Heart left ventricle (tissue), 16 donors: ENCODE measurements around the gene SEPTIN5. TPM values are rescaled to one million over a fixed set of nuclear protein-coding genes. Genes with fewer than 3 reads are reported as not detected.

Experiments used
- ATAC-seq, 4 donors: fragments of 200-7000 bp; cut with Tn5 transposase; one replicate each; pipeline ENCODE4 v1.9.1; 2020 to 2022; ENCODE audit warnings: moderate library complexity in 4 of 4, mild to moderate bottlenecking in 3 of 4, moderate number of reproducible peaks in 1 of 4
- DNase-seq, 5 donors: peaks; one replicate each; pipeline ENCODE4 v3.0.0-alpha.2; 2020
- H3K27ac ChIP-seq, 12 donors: fragments of 200-600 bp; sonication (generic) in 4 of 12; one replicate each; pipeline versions ENCODE4 v1.5.0 to v1.8.0; 2016 to 2022; ENCODE audit warnings: mild to moderate bottlenecking in 2 of 12
- H3K27me3 ChIP-seq, 9 donors: fragments of 200-600 bp; sonication (generic) in 2 of 9; one replicate each; pipeline versions ENCODE4 v1.5.1 to v1.8.0; 2016 to 2022; ENCODE audit warnings: mild to moderate bottlenecking in 3 of 9
- H3K36me3 ChIP-seq, 9 donors: fragments of 200-600 bp; sonication (generic) in 2 of 9; one replicate each; pipeline versions ENCODE4 v1.5.0 to v1.8.0; 2018 to 2022; ENCODE audit warnings: mild to moderate bottlenecking in 2 of 9
- H3K4me1 ChIP-seq, 12 donors: fragments of 200-600 bp; sonication (generic) in 4 of 12; one replicate each; pipeline versions ENCODE4 v1.5.0 to v1.8.0; 2016 to 2022; ENCODE audit warnings: mild to moderate bottlenecking in 3 of 12
- H3K4me3 ChIP-seq, 12 donors: fragments of 200-600 bp; sonication (generic) in 4 of 12; one replicate each; pipeline versions ENCODE4 v1.5.0 to v1.8.0; 2017 to 2022; ENCODE audit warnings: mild to moderate bottlenecking in 9 of 12, moderate library complexity in 4 of 12
- H3K9me3 ChIP-seq, 12 donors: fragments of 200-600 bp; sonication (generic) in 4 of 12; one replicate each; pipeline versions ENCODE4 v1.5.0 to v1.8.0; 2016 to 2022; ENCODE audit warnings: mild to moderate bottlenecking in 1 of 12
- CTCF ChIP-seq, 12 donors: fragments of 200-600 bp; sonication (generic) in 4 of 12; IDR thresholded peaks; one replicate each; pipeline versions ENCODE4 v1.5.0 to v1.8.0; 2018 to 2022; ENCODE audit warnings: antibody characterized with exemption in 12 of 12, mild to moderate bottlenecking in 5 of 12
- POLR2A ChIP-seq, 2 donors: fragments of 450-650 bp; IDR thresholded peaks; one replicate each; pipeline ENCODE4 v1.6.1; 2017; ENCODE audit warnings: antibody characterized with exemption in 2 of 2, mild to moderate bottlenecking in 2 of 2, moderate library complexity in 2 of 2
- WGBS, 4 donors: extraction: QIAGEN DNeasy Blood & Tissue Kit in 2 of 4; methylation state at CpG; one replicate each; pipeline versions ENCODE4 v1.1.5 to v1.1.7; 2013 to 2018; 5-methylcytosine and 5-hydroxymethylcytosine counted together
- intact Hi-C, 10 donors: fragments of 100-400 bp; cut with DNase I; formaldehyde crosslinking; loops; one replicate each; pipeline versions ENCODE4 v1.11.1 to v1.14.2; 2022
- polyA plus RNA-seq, 2 donors: library from polyadenylated mRNA; stranded (reverse); fragments of 200-250 nt; gene quantifications; one replicate each; pipeline ENCODE4 v1.2.3, GENCODE V29; 2013
- total RNA-seq, 9 donors: library from RNA; depleted of rRNA in 2 of 9; stranded (reverse); fragments of >200 nt in 2 of 9; fragmentation: NEBNext Ultra II Directional in 3 of 9; extraction: Animal tissue kit (Norgen Biotek cat#: 25700) in 3 of 9; gene quantifications; one replicate each; pipeline versions ENCODE4 v1.1.0 to v1.2.4, GENCODE V29; 2016 to 2023
- donor health status: ischemic (EF 13 %, LVEDD 7.1; RV severe dilation, severe dysfunction).
- donor health status: healthy with polysubstance abuse.
- donor health status: DM: no; HTN: yes; CAD: no.
- donor health status: DM: no; HTN: no; CAD: no.
- donor health status: ischemic (EF 25% LVEDD 6.9; RV normal size, moderate dysfunction).
- donor health status: ischemic (EF 25% LVEDD 5.7; RV mildly dilated, moderate dysfunction).
- donor health status: healthy.
- donor health status: DM: yes; HTN: yes; CAD: no.
- donor health status: ischemic (EF 35%, LVEDD 5.7; RV mildly dilated, moderate dysfunction).
- donor health status: nonischemic (EF 11% LVEDD 7.7; RV severe dilation, severe dysfunction).
- donor health status: DM: yes; HTN: yes; CAD: no.
- donor health status: PGD.
- donor health status: ischemic (EF 29% LVEDD 5.4; RV normal size, mild dysfunction).
- donor health status: nonischemic (EF 23%, LVEDD 6.1; RV moderate dilation, normal function).

The SEPTIN5 gene
- total and polyA plus RNA-seq, 11 donors, result 75.7 to 272 (median 127) TPM

GRCh38 chr22:19719050-19719482, 4.8 kb downstream of the SEPTIN5 start:
- Histone ChIP-seq H3K4me1 (peaks cover 0 to 93% (median 45%) of the 10 kb centered on the region in 12 donors), H3K36me3 (peaks cover 0 to 29% (median 14%) of the 10 kb centered on the region in 9 donors), H3K4me3 (peak overlapping the region; percentile 61 to 83 (median 66)), H3K9me3 (no peaks in the 10 kb centered on the region), H3K27me3 (peaks cover 0 to 60% (median 14%) of the 10 kb centered on the region in 9 donors), H3K27ac (peak overlapping the region; percentile 74 to 99 (median 91))
- WGBS, 4 donors, result 8 to 46% (median 25%) methylated on average over 5 to 31 of the region's 31 CpGs
- DNase-seq, result peak; percentile 60 to 72 (median 64)
- intact Hi-C loops, result loop anchor here in 8 of 10 donors (2.0 to 10.0 kb wide), 7 partner anchors 37 to 424 kb away; partner anchors contain the start of genes CDC45 (in 1 of the 8), CLTCL1 (in 1 of the 8) and UFD1 (in 1 of the 8)
- TF ChIP-seq CTCF (IDR thresholded peaks at IDR 0.05) (no peak), POLR2A (IDR thresholded peaks at IDR 0.05) (no peak)
- peak; percentile 5 to 41 (median 16) for ATAC-seq

- H3K27me3 ChIP-seq, result peaks cover 0 to 65% (median 14%) of the 10 kb centered on the region in 9 donors
- TF ChIP-seq CTCF (IDR thresholded peaks at IDR 0.05), result no peak
- no peak for TF ChIP-seq POLR2A (IDR thresholded peaks at IDR 0.05)
- DNase-seq (peak in 2 of 5 donors; percentile 33 to 62), ATAC-seq (no peak)
- intact Hi-C loops, result loop anchor here in 8 of 10 donors (2.0 to 10.0 kb wide), 7 partner anchors 37 to 425 kb away; partner anchors contain the start of genes CDC45 (in 1 of the 8), CLTCL1 (in 1 of the 8) and UFD1 (in 1 of the 8)
- peaks cover 0 to 96% (median 45%) of the 10 kb centered on the region in 12 donors for H3K4me1 ChIP-seq
- peaks cover 0 to 29% (median 14%) of the 10 kb centered on the region in 9 donors for H3K36me3 ChIP-seq
- peak overlapping the region; percentile 74 to 99 (median 91) for H3K27ac ChIP-seq
- peak overlapping the region; percentile 61 to 83 (median 66) for H3K4me3 ChIP-seq
- 47 to 65% (median 60%) methylated on average over 9 to 12 of the region's 12 CpGs for WGBS, 4 donors
- H3K9me3 ChIP-seq, result no peaks in the 10 kb centered on the region
Observed at GRCh38 chr22:19719488-19720021, 5.3 kb downstream of the SEPTIN5 start.

GRCh38 chr22:19720150-19720827, 6.0 kb downstream of the SEPTIN5 start:
- H3K4me3 ChIP-seq, result peak overlapping the region in 3 of 12 donors; percentile 61 to 78 (median 76)
- ATAC-seq (no peak), DNase-seq (peak in 2 of 5 donors; percentile 25 to 48)
- intact Hi-C loops, result no loop called here
- H3K4me1 ChIP-seq, result peaks cover 0 to 90% (median 41%) of the 10 kb centered on the region in 12 donors
- peak overlapping the region in 6 of 12 donors; percentile 89 to 99 (median 91) for H3K27ac ChIP-seq
- 67 to 82% (median 75%) methylated on average over 19 to 26 of the region's 26 CpGs for WGBS, 4 donors
- peaks cover 0 to 29% (median 14%) of the 10 kb centered on the region in 9 donors for H3K36me3 ChIP-seq
- H3K27me3 ChIP-seq, result peaks cover 0 to 59% (median 10%) of the 10 kb centered on the region in 9 donors
- TF ChIP-seq CTCF (IDR thresholded peaks at IDR 0.05) (no peak), POLR2A (IDR thresholded peaks at IDR 0.05) (no peak)
- H3K9me3 ChIP-seq, result no peaks in the 10 kb centered on the region

- 63 to 86% (median 69%) methylated on average over 1 to 2 of the region's 2 CpGs for WGBS, 4 donors
- DNase-seq, result peak in 2 of 5 donors; percentile 18 to 60
- Histone ChIP-seq H3K27ac (peak overlapping the region in 6 of 12 donors; percentile 13 to 99 (median 66)), H3K4me3 (no peak overlapping the region), H3K36me3 (peaks cover 0 to 29% (median 14%) of the 10 kb centered on the region in 9 donors), H3K4me1 (peaks cover 0 to 83% (median 40%) of the 10 kb centered on the region in 12 donors), H3K27me3 (peaks cover 0 to 53% (median 10%) of the 10 kb centered on the region in 9 donors), H3K9me3 (no peaks in the 10 kb centered on the region)
- no peak for ATAC-seq
- intact Hi-C loops, result no loop called here
- no peak for TF ChIP-seq POLR2A (IDR thresholded peaks at IDR 0.05)
- TF ChIP-seq CTCF (IDR thresholded peaks at IDR 0.05), result no peak
Observed at GRCh38 chr22:19720999-19721329, 6.7 kb downstream of the SEPTIN5 start.
